Measurements from ENCODE around the gene RTN1. TPM values are rescaled to one million over a fixed set of nuclear protein-coding genes. Genes with fewer than 3 reads are reported as not detected.

The RTN1 gene
- total and polyA plus RNA-seq, 12 donors = 0.40 to 5.5 (median 0.91) TPM

GRCh38 chr14:59868021-59868420 lies 2.6 kb downstream of the RTN1 start:
- DNase-seq (no peak), ATAC-seq (no peak)
- Histone ChIP-seq H3K9me3 (no peaks in the 10 kb centered on the region), H3K27ac (no peak overlapping the region), H3K4me1 (peaks cover 0 to 15% (median 8%) of the 10 kb centered on the region in 9 donors), H3K36me3 (no peaks in the 10 kb centered on the region), H3K27me3 (peaks cover 5 to 82% (median 70%) of the 10 kb centered on the region in 7 donors), H3K4me3 (no peak overlapping the region)
- no peak for TF ChIP-seq CTCF (IDR thresholded peaks at IDR 0.05)
- WGBS, 2 donors = 61 to 69% methylated on average over 3 of the region's 3 CpGs
- intact Hi-C loops (cut with DNase I) = no loop called here

- no peak for DNase-seq
- no peaks in the 10 kb centered on the region for H3K36me3 ChIP-seq
- peaks cover 5 to 55% (median 37%) of the 10 kb centered on the region in 7 donors for H3K27me3 ChIP-seq
These were observed 6.6 kb downstream of the RTN1 start for GRCh38 chr14:59863806-59864525.

GRCh38 chr14:59857328-59857727 lies 13.2 kb downstream of the RTN1 start:
- Histone ChIP-seq H3K36me3 (no peaks in the 10 kb centered on the region), H3K27ac (no peak overlapping the region), H3K4me1 (no peaks in the 10 kb centered on the region), H3K27me3 (peaks cover 0 to 4% (median 0%) of the 10 kb centered on the region in 7 donors), H3K4me3 (no peak overlapping the region), H3K9me3 (peaks cover 0 to 29% (median 0%) of the 10 kb centered on the region in 11 donors)
- no peak for TF ChIP-seq CTCF (IDR thresholded peaks at IDR 0.05)
- no peak for ATAC-seq
- no peak for DNase-seq
- WGBS, 2 donors = 67 to 69% methylated on average over 2 of the region's 2 CpGs
- intact Hi-C loops (cut with DNase I) = no loop called here

More at GRCh38 chr14:59863806-59864525, 6.6 kb downstream of the RTN1 start:
- H3K9me3 ChIP-seq = peaks cover 0 to 8% (median 0%) of the 10 kb centered on the region in 11 donors
- no peak for TF ChIP-seq CTCF (IDR thresholded peaks at IDR 0.05)
- H3K27ac ChIP-seq = no peak overlapping the region
- ATAC-seq = no peak
- 84 to 87% methylated on average over 2 of the region's 2 CpGs for WGBS, 2 donors
- intact Hi-C loops (cut with DNase I) = no loop called here
- H3K4me1 ChIP-seq = no peaks in the 10 kb centered on the region
- H3K4me3 ChIP-seq = no peak overlapping the region

- 65 to 70% methylated on average over 2 of the region's 2 CpGs for WGBS, 2 donors
- DNase-seq = no peak
- Histone ChIP-seq H3K27ac (no peak overlapping the region), H3K27me3 (peaks cover 0 to 4% (median 0%) of the 10 kb centered on the region in 7 donors), H3K36me3 (no peaks in the 10 kb centered on the region), H3K4me1 (no peaks in the 10 kb centered on the region), H3K4me3 (no peak overlapping the region), H3K9me3 (peaks cover 0 to 24% (median 0%) of the 10 kb centered on the region in 11 donors)
- intact Hi-C loops (cut with DNase I) = no loop called here
- TF ChIP-seq CTCF (IDR thresholded peaks at IDR 0.05) = no peak
- no peak for ATAC-seq
These were observed 18.2 kb downstream of the RTN1 start for GRCh38 chr14:59852350-59852749.
